Activated CD4-positive, alpha-beta T cell treated with anti-CD3 and anti-CD28 coated beads, Interleukin-2, amount 10 ng/mL, durations not matched to agents 24 days and 14 days (primary cell): ENCODE results near the gene PDE3B. TPM values are rescaled to one million over a fixed set of nuclear protein-coding genes. Genes with fewer than 3 reads are reported as not detected.
A peak's percentile ranks its signal among the peaks of the same experiment; 100 is the strongest.
"Not testable (repeated sequence)": the region's sequence is repeated elsewhere in the genome, so short reads cannot be mapped to it uniquely, and the experiment has no call there.

Source experiments
- DNase-seq: peaks from one replicate; pipeline ENCODE4 v3.0.0; 2022
- H3K27ac Mint-ChIP-seq: one replicate; pipeline ENCODE4 v1.8.0; 2022; ENCODE audit warnings: mild to moderate bottlenecking, mixed read lengths
- H3K27me3 Mint-ChIP-seq: one replicate; pipeline ENCODE4 v1.8.0; 2022; ENCODE audit warnings: mixed read lengths
- H3K36me3 Mint-ChIP-seq: one replicate; pipeline ENCODE4 v1.8.0; 2022; ENCODE audit warnings: low read depth, mild to moderate bottlenecking, mixed read lengths
- H3K4me1 Mint-ChIP-seq: one replicate; pipeline ENCODE4 v1.8.0; 2021; ENCODE audit warnings: mixed read lengths
- H3K4me3 Mint-ChIP-seq: one replicate; pipeline ENCODE4 v1.8.0; 2022; ENCODE audit warnings: mild to moderate bottlenecking, moderate library complexity, mixed read lengths
- H3K9me3 Mint-ChIP-seq: one replicate; pipeline ENCODE4 v1.8.0; 2021; ENCODE audit warnings: mixed read lengths
- intact Hi-C: fragments of 100-400 bp; cut with micrococcal nuclease; formaldehyde crosslinking; loops from one replicate; pipeline ENCODE4 v1.15.1; 2023
- total RNA-seq: library from RNA; stranded (reverse); gene quantifications from 2 replicates; pipeline ENCODE4 v1.2.3, GENCODE V29; 2022

PDE3B gene
- total RNA-seq, 1 donor from 2014 or later: 52.8 TPM

DNA sequence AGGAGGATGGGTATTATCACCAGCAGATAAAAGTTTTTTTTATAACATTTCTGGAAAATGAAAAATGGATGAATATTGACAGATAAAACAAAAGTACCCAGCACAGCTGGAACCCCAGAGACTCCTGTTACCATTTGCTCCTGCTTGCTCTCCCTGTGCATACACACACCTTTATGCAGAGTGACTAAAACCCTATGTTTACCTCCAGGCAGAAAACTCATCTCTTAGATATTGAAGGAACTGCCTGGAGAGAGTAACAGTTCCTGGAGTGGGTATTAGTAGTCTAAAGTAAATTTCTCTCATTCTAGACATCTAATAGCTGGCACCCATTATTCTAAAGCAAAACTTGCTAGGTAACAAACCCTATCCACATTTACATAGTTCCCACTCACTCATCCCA lies 210.5 kb downstream of the PDE3B start:
- Mint-ChIP-seq H3K4me3 (no peak overlapping the region), H3K27ac (no peak overlapping the region), H3K4me1 (peaks cover 12% of the 10 kb centered on the region), H3K36me3 (peaks cover 75% of the 10 kb centered on the region), H3K9me3 (peaks cover 15% of the 10 kb centered on the region), H3K27me3 (no peaks in the 10 kb centered on the region)
- intact Hi-C loops: no loop called here
- no peak for DNase-seq

DNA sequence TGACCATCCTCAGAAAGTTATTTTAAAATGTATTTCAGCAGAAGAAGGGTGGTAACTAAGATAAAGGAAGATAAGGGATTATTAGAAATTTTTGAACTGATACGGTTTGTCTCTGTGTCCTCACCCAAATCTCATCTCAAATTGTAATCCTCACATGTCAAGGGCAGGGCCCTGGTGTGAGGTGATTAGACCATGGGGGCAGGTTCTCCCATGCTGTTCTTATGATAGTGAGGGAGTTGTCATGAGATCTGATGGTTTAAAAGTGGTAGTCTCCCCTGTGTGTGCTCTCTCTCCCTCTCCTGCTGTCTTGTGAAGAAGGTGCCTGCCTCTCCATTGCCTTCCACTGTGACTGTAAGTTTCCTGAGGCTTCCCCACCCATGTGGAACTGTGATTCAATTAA lies 212.3 kb downstream of the PDE3B start:
- H3K36me3 Mint-ChIP-seq: peaks cover 67% of the 10 kb centered on the region
- no peak overlapping the region for H3K4me3 Mint-ChIP-seq
- H3K9me3 Mint-ChIP-seq: peaks cover 15% of the 10 kb centered on the region
- H3K27ac Mint-ChIP-seq: no peak overlapping the region
- intact Hi-C loops: no loop called here
- H3K4me1 Mint-ChIP-seq: peaks cover 12% of the 10 kb centered on the region
- H3K27me3 Mint-ChIP-seq: no peaks in the 10 kb centered on the region
- DNase-seq: no peak

DNA sequence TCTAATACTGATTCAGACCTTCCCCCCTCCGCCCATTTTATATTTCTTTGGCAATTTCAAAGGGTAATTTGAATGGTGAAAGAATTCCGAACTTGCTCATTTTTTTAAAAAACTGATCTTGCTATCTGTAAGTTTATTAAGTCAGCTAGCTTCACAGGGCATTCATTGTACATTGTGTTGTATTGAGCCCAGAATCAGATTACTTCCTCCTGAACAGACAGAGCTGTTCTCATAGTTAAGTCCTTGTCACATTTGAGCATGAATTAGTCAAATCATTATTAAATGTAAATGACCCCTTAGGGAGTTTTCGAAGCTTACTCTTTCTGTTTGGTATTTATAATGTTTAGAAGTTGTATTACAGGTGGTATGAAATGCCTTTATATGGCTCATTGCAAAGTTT lies 214.0 kb downstream of the PDE3B start:
- H3K36me3 Mint-ChIP-seq: peaks cover 68% of the 10 kb centered on the region
- H3K4me3 Mint-ChIP-seq: no peak overlapping the region
- peaks cover 11% of the 10 kb centered on the region for H3K4me1 Mint-ChIP-seq
- no peak overlapping the region for H3K27ac Mint-ChIP-seq
- DNase-seq: no peak
- peaks cover 18% of the 10 kb centered on the region for H3K9me3 Mint-ChIP-seq
- intact Hi-C loops: no loop called here
- H3K27me3 Mint-ChIP-seq: no peaks in the 10 kb centered on the region

DNA sequence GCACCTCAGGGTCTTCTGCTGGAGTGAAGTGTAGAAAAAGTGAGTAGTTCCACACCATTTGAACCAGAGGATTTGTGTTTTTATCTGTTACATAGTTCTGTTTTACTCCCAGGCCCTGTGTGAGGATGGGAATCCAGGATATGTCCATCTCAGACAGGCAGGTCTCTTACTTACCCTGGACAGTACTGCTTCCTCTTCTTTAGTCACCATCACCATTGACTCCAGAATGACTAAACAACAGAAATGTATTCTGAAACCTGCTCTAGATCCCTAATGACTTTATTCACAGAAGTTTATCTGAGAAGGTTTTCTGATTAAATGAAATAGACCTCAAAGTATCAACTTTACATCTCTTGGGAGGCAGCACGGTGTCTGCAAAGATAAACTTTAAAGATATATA lies 214.8 kb downstream of the PDE3B start:
- no peaks in the 10 kb centered on the region for H3K27me3 Mint-ChIP-seq
- H3K9me3 Mint-ChIP-seq: peaks cover 18% of the 10 kb centered on the region
- no peak overlapping the region for H3K27ac Mint-ChIP-seq
- H3K36me3 Mint-ChIP-seq: peaks cover 66% of the 10 kb centered on the region
- intact Hi-C loops: no loop called here
- no peak overlapping the region for H3K4me3 Mint-ChIP-seq
- no peak for DNase-seq
- peaks cover 11% of the 10 kb centered on the region for H3K4me1 Mint-ChIP-seq

DNA sequence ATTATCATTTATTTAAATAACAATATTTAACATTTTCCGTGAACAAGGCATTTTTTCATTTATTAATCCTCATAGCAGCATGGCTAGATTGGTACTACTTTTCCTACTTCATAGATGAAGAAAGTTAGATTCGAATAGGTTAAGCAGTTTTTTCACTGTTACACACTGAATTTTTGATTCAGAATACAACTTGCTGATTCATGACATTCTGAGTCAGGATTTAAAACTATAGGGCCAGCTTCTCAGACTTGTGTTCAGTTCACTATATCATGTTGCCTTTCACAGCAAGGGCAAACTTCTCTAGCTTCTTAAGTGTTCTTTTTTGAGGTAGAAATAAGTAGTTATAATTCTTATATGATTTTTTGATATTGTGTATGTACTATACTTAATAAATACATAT lies 216.9 kb downstream of the PDE3B start:
- no peak overlapping the region for H3K4me3 Mint-ChIP-seq
- no peak for DNase-seq
- peaks cover 13% of the 10 kb centered on the region for H3K4me1 Mint-ChIP-seq
- intact Hi-C loops: no loop called here
- peaks cover 66% of the 10 kb centered on the region for H3K36me3 Mint-ChIP-seq
- H3K27ac Mint-ChIP-seq: no peak overlapping the region
- H3K27me3 Mint-ChIP-seq: no peaks in the 10 kb centered on the region
- peaks cover 22% of the 10 kb centered on the region for H3K9me3 Mint-ChIP-seq

DNA sequence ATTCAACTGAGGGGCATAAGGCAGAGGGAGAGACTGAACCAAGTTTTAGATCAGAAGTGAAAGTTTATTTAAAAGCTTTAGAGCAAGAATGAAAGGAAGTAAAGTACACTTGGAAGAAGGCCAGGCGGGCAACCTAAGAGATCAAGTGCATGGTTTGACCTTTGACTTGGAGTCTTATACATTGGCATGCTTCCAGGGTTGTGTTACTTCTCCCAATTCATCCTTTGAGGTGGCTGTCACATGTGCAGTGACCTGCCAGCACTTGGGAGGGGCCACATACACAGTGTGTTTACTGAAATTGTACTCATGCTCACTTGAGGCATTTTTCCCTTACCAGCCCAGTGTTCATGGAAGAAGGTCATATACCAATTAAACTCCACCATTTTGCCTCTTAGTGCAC lies 218.1 kb downstream of the PDE3B start:
- no peak for DNase-seq
- H3K36me3 Mint-ChIP-seq: peaks cover 63% of the 10 kb centered on the region
- no peak overlapping the region for H3K4me3 Mint-ChIP-seq
- H3K27ac Mint-ChIP-seq: no peak overlapping the region
- H3K27me3 Mint-ChIP-seq: no peaks in the 10 kb centered on the region
- H3K4me1 Mint-ChIP-seq: peaks cover 12% of the 10 kb centered on the region
- intact Hi-C loops: no loop called here
- peaks cover 18% of the 10 kb centered on the region for H3K9me3 Mint-ChIP-seq

DNA sequence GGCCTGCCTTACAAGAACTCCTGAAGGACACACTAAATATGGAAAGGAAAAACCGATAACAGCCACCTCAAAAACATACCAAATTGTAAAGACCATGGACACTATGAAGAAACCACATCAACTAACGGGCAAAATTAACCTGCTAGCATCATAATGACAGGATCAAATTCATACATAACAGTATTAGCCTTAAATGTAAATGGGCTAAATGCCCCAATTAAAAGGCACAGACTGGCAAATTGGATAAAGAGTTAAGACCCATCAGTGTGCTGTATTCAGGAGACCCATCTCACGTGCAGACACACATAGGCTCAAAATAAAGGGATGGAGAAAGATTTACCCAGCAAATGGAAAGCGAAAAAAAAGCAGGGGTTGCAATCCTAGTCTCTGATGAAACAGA lies 220.2 kb downstream of the PDE3B start:
- H3K4me3 Mint-ChIP-seq, H3K27me3 Mint-ChIP-seq, intact Hi-C loops, DNase-seq: not testable (repeated sequence)
- peaks cover 18% of the 10 kb centered on the region for H3K9me3 Mint-ChIP-seq
- peaks cover 65% of the 10 kb centered on the region for H3K36me3 Mint-ChIP-seq
- peak overlapping the region; percentile 18 for H3K27ac Mint-ChIP-seq
- H3K4me1 Mint-ChIP-seq: peaks cover 11% of the 10 kb centered on the region

DNA sequence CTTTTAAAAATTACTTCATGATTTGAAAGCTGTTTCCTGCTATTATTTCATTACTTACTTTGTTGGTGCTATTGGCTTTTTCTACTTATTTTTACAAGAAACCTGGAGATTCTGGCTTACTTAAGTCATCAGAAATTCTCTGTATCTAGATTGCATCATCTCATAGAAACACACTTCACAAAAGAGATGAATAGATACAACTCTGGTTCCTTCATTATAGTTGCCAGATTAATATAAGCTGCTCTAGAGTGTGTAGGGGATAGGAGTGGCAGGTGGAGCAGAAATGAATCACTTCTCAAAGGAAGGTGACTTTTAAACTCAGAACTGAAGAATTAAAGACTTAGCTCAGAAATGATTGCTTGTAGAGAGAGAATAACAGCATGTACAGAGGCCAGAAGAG lies 228.4 kb downstream of the PDE3B start:
- Mint-ChIP-seq H3K36me3 (peaks cover 71% of the 10 kb centered on the region), H3K27ac (no peak overlapping the region), H3K9me3 (no peaks in the 10 kb centered on the region), H3K4me1 (peaks cover 10% of the 10 kb centered on the region), H3K4me3 (no peak overlapping the region), H3K27me3 (no peaks in the 10 kb centered on the region)
- intact Hi-C loops: no loop called here
- no peak for DNase-seq

DNA sequence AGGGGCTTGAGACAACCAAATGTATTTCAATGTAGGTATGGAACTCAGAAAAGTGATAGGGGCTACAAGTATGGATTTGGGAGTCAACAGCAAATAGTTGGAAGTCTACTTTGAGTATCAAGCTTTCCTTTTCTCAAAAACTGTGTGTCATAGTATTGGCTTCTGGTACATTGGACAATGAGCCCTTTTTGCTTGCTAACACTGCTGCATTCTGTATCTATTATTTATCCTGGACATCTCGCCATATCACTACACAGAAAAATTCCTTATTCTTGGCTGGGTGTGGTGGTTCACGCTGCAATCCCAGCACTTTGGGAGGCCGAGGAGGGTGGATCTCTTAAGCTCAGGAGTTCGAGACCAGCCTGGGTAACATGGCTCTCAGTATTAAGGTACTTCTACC lies 230.0 kb downstream of the PDE3B start:
- no peak for DNase-seq
- Mint-ChIP-seq H3K27ac (no peak overlapping the region), H3K9me3 (no peaks in the 10 kb centered on the region), H3K36me3 (peaks cover 74% of the 10 kb centered on the region), H3K4me3 (no peak overlapping the region), H3K4me1 (peaks cover 8% of the 10 kb centered on the region), H3K27me3 (no peaks in the 10 kb centered on the region)
- intact Hi-C loops: no loop called here

DNA sequence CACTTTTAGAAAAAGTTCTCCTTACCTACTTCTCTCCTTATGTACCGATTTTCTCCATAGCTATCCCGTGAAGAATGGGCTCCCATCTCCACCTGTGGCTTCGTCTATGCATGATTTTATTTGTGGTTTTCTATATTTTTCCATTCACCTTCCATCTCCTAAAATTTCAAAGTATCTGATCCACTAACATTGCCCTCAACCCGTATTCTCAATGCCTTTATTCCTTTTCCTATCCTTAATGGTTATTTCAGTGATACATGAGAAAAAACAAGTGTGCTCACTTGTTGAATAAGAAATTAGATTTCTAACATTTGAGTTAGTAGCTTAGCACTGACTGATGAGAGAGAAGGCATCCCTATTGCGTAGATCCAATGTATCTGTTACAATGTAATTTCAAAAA lies 231.6 kb downstream of the PDE3B start:
- H3K4me3 Mint-ChIP-seq: no peak overlapping the region
- intact Hi-C loops: no loop called here
- no peaks in the 10 kb centered on the region for H3K9me3 Mint-ChIP-seq
- peaks cover 8% of the 10 kb centered on the region for H3K4me1 Mint-ChIP-seq
- DNase-seq: no peak
- H3K27ac Mint-ChIP-seq: no peak overlapping the region
- no peaks in the 10 kb centered on the region for H3K27me3 Mint-ChIP-seq
- H3K36me3 Mint-ChIP-seq: peaks cover 73% of the 10 kb centered on the region

DNA sequence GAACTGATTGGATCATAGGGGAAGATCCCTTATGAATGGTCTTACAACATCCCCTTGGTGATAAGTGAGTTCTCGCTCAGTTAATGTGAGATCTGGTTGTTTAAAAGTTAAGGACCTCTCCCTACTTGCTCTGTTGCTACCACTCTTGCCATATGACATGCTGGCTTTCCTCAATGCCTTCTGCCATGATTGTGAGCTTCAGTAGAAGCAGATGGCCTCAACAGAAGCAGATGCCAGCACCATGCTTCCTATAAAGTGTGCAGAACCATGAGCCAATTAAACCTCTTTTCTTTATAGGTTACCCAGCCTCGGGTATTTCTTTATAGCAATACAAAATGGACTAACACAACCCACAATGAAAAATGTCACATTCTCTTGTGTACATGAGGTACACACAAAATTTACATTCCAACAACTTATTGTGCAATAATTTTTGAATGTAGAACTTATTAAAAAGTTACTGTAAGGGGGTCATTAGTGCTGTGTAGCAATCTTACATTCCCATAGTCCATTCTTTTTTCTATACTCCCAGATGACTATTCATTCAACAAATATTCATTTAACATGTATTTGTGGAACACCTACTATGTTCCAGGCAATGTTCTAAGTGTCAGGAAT lies 238.1 kb downstream of the PDE3B start:
- Mint-ChIP-seq H3K9me3 (peaks cover 8% of the 10 kb centered on the region), H3K27ac (no peak overlapping the region), H3K4me3 (no peak overlapping the region), H3K4me1 (peaks cover 6% of the 10 kb centered on the region), H3K27me3 (no peaks in the 10 kb centered on the region), H3K36me3 (peaks cover 61% of the 10 kb centered on the region)
- intact Hi-C loops: no loop called here
- DNase-seq: no peak

DNA sequence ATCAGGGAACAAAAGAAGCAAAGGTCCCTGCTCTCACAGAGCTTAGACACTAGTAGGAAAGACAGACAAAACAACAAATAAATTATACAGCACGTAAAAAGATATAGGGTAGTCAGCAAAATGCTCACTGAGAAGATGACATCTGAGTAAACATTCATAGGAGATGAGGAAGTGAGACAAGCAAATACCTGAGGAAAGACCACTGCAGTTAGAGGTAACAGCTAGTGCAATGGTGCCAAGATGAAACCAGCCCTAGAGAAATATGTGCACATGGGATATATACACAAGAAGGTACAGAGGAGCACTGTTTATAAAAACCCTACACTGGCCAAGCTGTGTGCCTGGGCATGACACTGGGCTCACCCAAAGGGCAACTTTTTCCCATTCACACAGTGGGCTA lies 238.6 kb downstream of the PDE3B start:
- no peak overlapping the region for H3K4me3 Mint-ChIP-seq
- H3K27ac Mint-ChIP-seq: no peak overlapping the region
- H3K4me1 Mint-ChIP-seq: peaks cover 11% of the 10 kb centered on the region
- H3K36me3 Mint-ChIP-seq: peaks cover 64% of the 10 kb centered on the region
- DNase-seq: no peak
- no peaks in the 10 kb centered on the region for H3K27me3 Mint-ChIP-seq
- intact Hi-C loops: no loop called here
- H3K9me3 Mint-ChIP-seq: peaks cover 8% of the 10 kb centered on the region

DNA sequence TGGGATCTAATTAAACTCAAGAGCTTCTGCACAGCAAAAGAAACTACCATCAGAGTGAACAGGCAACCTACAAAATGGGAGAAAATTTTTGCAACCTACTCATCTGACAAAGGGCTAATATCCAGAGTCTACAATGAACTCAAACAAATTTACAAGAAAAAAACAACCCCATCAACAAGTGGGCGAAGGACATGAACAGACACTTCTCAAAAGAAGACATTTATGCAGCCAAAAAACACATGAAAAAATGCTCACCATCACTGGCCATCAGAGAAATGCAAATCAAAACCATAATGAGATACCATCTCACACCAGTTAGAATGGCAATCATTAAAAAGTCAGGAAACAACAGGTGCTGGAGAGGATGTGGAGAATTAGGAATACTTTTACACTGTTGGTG lies 240.1 kb downstream of the PDE3B start:
- H3K4me1 Mint-ChIP-seq: peaks cover 23% of the 10 kb centered on the region
- intact Hi-C loops, H3K27me3 Mint-ChIP-seq, H3K9me3 Mint-ChIP-seq, DNase-seq, H3K27ac Mint-ChIP-seq, H3K4me3 Mint-ChIP-seq: not testable (repeated sequence)
- H3K36me3 Mint-ChIP-seq: peaks cover 60% of the 10 kb centered on the region

DNA sequence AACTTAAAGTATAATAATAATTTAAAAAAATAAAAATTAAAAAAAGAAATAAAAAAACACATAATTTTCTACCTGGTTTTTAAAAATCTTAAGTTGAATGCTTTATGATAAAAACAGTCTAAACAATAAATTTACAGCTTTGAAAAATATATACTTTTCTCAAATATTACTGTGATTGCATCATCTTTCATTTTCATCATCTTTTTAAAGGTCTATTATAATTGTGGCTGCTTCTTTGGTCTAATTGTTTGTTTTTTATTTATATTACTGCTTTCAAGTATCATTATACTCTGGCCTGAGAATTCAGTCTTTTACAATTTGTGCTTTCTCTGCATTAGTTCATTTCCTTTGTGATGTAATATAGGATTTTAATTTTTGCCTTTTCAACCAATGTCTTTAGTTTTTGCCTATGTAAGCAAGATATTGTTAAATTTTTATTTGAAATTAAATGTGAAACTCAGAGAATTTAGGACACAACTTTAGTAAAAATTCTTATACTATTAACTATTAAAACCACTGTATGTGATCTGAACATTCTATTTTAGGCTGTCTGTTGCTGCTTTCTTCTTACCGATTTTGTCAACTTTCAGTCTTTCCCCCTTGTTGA lies 241.2 kb downstream of the PDE3B start:
- intact Hi-C loops: no loop called here
- peaks cover 8% of the 10 kb centered on the region for H3K9me3 Mint-ChIP-seq
- no peaks in the 10 kb centered on the region for H3K27me3 Mint-ChIP-seq
- H3K4me1 Mint-ChIP-seq: peaks cover 28% of the 10 kb centered on the region
- H3K36me3 Mint-ChIP-seq: peaks cover 59% of the 10 kb centered on the region
- H3K27ac Mint-ChIP-seq: no peak overlapping the region
- DNase-seq: no peak
- H3K4me3 Mint-ChIP-seq: no peak overlapping the region

DNA sequence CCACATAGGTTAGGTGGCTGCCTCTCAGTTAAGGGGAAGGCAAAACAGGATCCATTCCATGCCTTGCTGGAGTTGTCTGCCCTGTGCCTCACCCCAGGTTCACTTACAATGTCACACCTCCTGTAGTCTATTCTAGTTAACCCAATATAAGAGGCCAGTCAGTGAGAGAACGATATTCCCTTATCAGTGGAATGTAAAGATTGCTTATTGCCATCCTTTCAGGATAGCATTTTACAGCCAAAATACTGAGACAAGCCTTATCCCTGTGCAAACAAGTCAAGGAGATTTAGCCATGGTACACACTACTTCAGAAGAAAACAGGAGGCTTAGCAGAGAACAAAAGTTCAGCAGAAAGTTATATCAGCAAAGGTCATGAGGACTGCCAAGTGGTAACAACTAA lies 242.9 kb downstream of the PDE3B start:
- Mint-ChIP-seq H3K4me3 (no peak overlapping the region), H3K9me3 (peaks cover 8% of the 10 kb centered on the region), H3K27ac (no peak overlapping the region), H3K36me3 (peaks cover 48% of the 10 kb centered on the region), H3K4me1 (peaks cover 37% of the 10 kb centered on the region), H3K27me3 (no peaks in the 10 kb centered on the region)
- intact Hi-C loops: no loop called here
- no peak for DNase-seq
